LNCaP clone FGC (cell line): ENCODE results near the gene GSTA2.

Experiments
- DNase-seq: peaks from one replicate; pipeline ENCODE4 v3.0.0-alpha.2; 2011; ENCODE audit warnings: low read depth
- H3K4me3 ChIP-seq: 2 replicates; pipeline ENCODE4 v1.5.1; 2011; ENCODE audit warnings: mild to moderate bottlenecking, low read depth, low read length, control low read depth
- TF ChIP-seq, protein P1 (sequence below): IDR thresholded peaks from 2 replicates; pipeline ENCODE4 v1.5.1; 2012; ENCODE audit warnings: mild to moderate bottlenecking; ENCODE audit not compliant: control insufficient read depth, insufficient read depth; ENCODE audit errors: extremely low read depth

GSTA2 gene

DNA sequence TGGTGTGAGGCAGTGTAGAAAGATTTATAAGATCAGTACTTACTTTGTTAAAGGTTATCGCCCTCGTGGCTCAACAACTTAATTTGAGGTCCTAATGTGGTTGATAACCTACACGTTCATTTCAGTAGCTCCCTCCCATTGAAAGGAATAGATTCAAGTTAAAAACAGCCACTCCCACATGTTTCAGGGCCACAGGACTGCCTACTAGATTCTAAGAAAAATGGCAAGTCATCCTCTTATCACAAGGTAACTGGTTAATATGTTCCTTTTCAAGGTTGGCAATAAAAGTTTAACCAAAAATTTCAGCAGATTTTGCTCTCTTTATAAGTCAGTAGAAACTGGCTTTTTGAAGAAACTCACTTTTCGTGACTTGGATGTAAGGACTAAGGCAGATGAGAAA, 17.1 kb downstream of the GSTA2 start:
- no peak for DNase-seq
- TF ChIP-seq, protein P1, sequence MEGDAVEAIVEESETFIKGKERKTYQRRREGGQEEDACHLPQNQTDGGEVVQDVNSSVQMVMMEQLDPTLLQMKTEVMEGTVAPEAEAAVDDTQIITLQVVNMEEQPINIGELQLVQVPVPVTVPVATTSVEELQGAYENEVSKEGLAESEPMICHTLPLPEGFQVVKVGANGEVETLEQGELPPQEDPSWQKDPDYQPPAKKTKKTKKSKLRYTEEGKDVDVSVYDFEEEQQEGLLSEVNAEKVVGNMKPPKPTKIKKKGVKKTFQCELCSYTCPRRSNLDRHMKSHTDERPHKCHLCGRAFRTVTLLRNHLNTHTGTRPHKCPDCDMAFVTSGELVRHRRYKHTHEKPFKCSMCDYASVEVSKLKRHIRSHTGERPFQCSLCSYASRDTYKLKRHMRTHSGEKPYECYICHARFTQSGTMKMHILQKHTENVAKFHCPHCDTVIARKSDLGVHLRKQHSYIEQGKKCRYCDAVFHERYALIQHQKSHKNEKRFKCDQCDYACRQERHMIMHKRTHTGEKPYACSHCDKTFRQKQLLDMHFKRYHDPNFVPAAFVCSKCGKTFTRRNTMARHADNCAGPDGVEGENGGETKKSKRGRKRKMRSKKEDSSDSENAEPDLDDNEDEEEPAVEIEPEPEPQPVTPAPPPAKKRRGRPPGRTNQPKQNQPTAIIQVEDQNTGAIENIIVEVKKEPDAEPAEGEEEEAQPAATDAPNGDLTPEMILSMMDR: no peak
- H3K4me3 ChIP-seq: no peak overlapping the region

DNA sequence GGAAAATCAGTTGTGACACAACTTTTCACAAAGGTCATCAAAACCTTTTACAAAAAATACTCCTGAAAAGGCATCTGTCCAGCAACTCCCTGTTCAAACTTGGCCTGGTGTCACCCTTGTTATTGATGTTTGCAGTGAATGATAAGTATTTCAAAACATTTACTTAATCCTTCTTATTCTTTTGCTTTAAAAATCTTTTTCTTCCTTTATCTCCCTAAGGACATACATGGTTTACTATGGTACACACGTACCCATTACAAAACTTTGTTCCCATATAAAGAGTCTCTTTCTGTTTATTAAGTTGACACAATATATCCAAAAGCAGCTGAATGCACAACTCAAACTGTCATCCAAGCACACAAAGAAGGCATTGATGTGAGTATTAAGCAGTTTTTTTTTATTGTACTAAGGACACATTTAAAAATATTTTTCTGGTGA, 17.5 kb downstream of the GSTA2 start:
- TF ChIP-seq, protein P1: no peak
- no peak overlapping the region for H3K4me3 ChIP-seq
- no peak for DNase-seq

DNA sequence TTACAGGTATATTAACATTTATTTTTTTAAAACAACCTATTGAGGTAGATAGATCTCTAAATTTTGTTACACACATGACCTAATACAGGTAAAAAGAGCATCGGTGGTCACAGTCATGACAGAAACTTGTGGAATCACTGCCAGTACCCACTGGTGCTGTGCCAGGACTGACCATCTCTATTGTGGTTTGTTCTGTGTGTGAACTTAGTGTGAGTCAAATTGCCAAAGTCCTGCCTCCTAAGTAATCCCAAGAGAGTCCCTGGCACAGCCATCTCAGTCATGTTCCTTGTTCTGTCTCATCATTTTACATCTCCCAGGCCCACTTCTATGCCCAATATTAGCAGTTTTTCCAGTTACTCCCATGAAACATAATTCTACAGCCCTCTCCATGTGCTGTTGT, 21.4 kb downstream of the GSTA2 start:
- TF ChIP-seq, protein P1: no peak
- H3K4me3 ChIP-seq: no peak overlapping the region
- no peak for DNase-seq

DNA sequence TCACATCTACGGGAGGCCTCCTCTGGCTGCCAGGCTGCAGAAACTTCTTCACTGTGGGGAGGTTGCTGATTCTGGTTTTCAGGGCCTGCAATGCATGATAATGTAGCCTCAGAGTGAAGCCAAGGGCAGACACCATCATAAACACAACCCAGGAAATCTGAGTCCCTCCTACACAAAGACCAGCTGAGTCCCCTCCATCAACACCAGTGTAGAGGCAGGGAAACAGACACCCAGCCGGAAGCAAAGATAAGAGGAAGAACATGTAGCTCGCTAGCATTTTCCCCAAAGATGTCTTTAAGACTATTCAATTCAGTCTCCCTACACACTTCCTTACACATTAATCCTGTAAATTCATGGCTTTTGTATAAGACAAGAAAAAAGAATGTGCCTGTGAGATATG, 23.6 kb downstream of the GSTA2 start:
- no peak for DNase-seq
- H3K4me3 ChIP-seq: no peak overlapping the region
- TF ChIP-seq, protein P1: no peak

DNA sequence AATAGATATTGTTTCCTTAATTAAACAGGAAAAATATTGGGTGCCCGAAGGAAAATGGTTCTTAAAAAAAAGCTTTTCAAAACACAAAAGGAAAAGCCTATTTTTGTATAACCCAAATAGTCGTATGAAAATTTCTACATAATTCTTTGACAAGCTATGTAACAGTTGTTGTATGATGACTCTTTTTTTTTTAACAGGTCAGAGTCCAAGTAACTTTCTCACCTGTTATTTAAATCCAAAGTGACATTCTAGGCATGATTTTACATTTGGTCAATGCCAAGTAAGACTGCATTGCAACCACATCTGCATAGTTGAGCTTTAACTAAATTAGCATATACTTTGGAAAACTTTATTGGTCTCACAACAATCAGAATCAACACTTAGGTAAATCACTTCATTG, 24.1 kb downstream of the GSTA2 start:
- DNase-seq: no peak
- TF ChIP-seq, protein P1: no peak
- no peak overlapping the region for H3K4me3 ChIP-seq

DNA sequence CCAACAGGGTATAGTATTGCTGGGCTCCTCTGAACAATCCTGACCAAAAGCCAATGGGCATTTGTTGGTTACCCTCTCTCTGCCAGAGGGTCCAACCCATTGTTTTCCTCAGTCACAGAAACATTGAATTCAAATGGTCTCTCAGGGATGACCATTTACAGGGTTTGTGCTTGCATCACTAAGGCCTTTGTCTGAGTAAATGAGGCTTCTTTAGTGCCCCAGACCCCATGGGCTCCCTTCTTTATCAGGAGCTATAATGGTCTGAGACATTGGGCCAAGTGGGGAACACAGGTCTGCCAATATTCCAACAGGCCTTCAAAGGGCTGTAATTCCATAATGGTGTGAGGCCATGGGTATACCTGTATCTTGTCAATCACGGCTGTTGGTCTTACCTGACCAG, 27.1 kb downstream of the GSTA2 start:
- no peak overlapping the region for H3K4me3 ChIP-seq
- TF ChIP-seq, protein P1: no peak
- DNase-seq: no peak

DNA sequence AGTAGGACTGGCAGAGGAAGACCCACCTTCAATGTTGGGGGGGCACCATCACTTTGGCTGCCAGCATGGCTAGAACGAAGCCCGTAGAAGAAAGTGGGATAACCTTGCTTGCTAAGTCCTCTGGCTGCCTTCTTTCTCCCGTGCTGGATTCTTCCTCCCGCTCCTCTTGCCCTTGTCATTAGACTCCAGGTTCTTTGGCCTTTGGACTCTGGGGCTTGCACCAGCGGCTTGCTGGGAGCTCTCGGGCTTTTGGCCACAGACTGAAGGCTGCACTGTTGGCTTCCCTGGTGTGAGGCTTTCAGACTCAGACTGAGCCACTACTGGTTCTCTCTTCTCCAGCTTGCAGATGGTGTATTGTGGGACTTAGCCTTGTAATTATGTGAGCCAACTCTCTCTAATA, 28.2 kb downstream of the GSTA2 start:
- H3K4me3 ChIP-seq: no peak overlapping the region
- DNase-seq: no peak
- TF ChIP-seq, protein P1: no peak
